Uterus (tissue), 2 donors: ENCODE results near the gene S100A8.

ENCODE experiments used
- POLR2A ChIP-seq, 2 donors: fragments of 450-650 bp; IDR thresholded peaks; one replicate each; pipeline ENCODE4 v1.6.1; 2016; ENCODE audit warnings: antibody characterized with exemption in 2 of 2, mild to moderate bottlenecking in 1 of 2, moderate library complexity in 1 of 2
- TF ChIP-seq, protein P1 (sequence below), 4 experiments: fragments of 200-600 bp in 2 of 4; fragments of 450-650 bp in 2 of 4; sonication (generic) in 2 of 4; IDR thresholded peaks; one replicate each; pipeline ENCODE4 v1.5.1; 2016 to 2019; ENCODE audit warnings: antibody characterized with exemption in 4 of 4, mild to moderate bottlenecking in 2 of 4, moderate library complexity in 1 of 4

DNA sequence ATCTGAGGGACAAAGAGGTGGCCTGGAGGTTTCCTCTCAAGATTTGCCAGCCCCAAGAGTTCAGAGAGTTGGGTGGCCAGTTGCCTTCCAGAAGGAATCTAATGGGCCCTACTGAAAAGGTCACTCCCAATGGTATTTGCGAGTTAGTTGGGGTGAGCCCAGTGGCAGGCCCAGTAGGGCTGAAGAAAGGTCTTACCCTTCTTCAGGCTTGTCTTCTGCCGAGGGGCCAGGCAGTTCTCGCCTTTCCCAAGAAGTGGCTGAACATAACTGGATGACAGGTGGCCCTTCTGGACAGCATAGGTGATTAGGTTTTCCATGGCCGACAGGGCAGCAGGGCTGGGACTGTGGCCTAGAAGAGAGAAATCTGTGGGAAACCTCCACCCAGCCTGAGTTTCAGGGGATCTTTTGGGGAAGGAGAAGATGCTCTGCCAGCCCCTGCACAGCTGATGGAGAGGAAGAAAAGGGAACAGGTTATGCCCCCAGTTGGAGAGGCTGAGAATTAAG is 49.4 kb downstream of the S100A8 start:
- no peak for TF ChIP-seq POLR2A (IDR thresholded peaks at IDR 0.05)
- TF ChIP-seq, protein P1, sequence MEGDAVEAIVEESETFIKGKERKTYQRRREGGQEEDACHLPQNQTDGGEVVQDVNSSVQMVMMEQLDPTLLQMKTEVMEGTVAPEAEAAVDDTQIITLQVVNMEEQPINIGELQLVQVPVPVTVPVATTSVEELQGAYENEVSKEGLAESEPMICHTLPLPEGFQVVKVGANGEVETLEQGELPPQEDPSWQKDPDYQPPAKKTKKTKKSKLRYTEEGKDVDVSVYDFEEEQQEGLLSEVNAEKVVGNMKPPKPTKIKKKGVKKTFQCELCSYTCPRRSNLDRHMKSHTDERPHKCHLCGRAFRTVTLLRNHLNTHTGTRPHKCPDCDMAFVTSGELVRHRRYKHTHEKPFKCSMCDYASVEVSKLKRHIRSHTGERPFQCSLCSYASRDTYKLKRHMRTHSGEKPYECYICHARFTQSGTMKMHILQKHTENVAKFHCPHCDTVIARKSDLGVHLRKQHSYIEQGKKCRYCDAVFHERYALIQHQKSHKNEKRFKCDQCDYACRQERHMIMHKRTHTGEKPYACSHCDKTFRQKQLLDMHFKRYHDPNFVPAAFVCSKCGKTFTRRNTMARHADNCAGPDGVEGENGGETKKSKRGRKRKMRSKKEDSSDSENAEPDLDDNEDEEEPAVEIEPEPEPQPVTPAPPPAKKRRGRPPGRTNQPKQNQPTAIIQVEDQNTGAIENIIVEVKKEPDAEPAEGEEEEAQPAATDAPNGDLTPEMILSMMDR (IDR thresholded peaks at IDR 0.05), result no peak
